PFSK-1 (cell line): Measurements from ENCODE around the gene KIAA0825.

Source experiments
- FOXP2 ChIP-seq: optimal IDR thresholded peaks from 2 replicates; pipeline ENCODE3; 2011; ENCODE audit warnings: borderline replicate concordance, control low read depth, inconsistent platforms; ENCODE audit not compliant: insufficient read depth; ENCODE audit errors: extremely low read length, extremely low read depth
- POLR2AphosphoS5 ChIP-seq: IDR thresholded peaks from 2 replicates; pipeline ENCODE4 v1.6.1; 2012; ENCODE audit warnings: low read depth, mild to moderate bottlenecking, control low read depth, low read length, moderate library complexity
- REST ChIP-seq, 2 experiments: IDR thresholded peaks; 2 replicates each; pipeline versions ENCODE4 v1.6.1 to v1.8.0; 2011 to 2012; ENCODE audit warnings: low read depth in 2 of 2, low read length in 2 of 2, control low read depth in 1 of 2, inconsistent platforms in 1 of 2, mild to moderate bottlenecking in 1 of 2, moderate library complexity in 1 of 2; ENCODE audit not compliant: insufficient read depth in 1 of 2
- SIN3A ChIP-seq: IDR thresholded peaks from 2 replicates; pipeline ENCODE4 v1.6.1; 2012; ENCODE audit warnings: mild to moderate bottlenecking, low read length, moderate library complexity, borderline replicate concordance; ENCODE audit not compliant: insufficient read depth
- TAF1 ChIP-seq: IDR thresholded peaks from 2 replicates; pipeline ENCODE4 v1.6.1; 2012; ENCODE audit warnings: low read length, control low read depth, borderline replicate concordance; ENCODE audit not compliant: insufficient read depth

The KIAA0825 gene

GRCh38 chr5:94420885-94421284 is 197.5 kb downstream of the KIAA0825 start:
- TF ChIP-seq REST (IDR thresholded peaks at IDR 0.05; ENCODE audit: insufficient read depth in 1 of 2, low read depth in 2 of 2, low read length in 2 of 2) (no peak), SIN3A (no peak), FOXP2 (no peak), POLR2AphosphoS5 (no peak), TAF1 (no peak)

DNA sequence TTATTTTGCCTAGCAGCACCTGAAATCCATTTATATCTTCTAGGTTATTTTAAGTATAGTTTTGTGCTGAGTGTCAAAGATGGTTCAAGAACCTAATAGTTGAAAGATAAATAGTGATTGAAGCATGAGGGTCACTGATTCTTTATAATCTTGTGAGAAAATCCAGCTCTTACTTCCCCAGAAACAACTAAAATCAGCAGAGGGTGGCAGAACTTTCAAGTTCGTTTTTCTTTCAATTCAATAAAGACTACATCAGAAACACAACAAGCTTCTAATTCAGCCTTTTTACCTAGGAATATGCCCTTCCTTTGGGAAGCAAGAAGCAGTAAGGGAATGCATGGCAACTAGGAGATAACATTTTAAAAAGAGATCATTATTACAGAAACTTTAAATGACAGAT is 202.6 kb downstream of the KIAA0825 start:
- TF ChIP-seq FOXP2 (no peak), POLR2AphosphoS5 (no peak), SIN3A (no peak), REST (IDR thresholded peaks at IDR 0.05; ENCODE audit: insufficient read depth in 1 of 2, low read depth in 2 of 2, low read length in 2 of 2) (no peak), TAF1 (no peak)

DNA sequence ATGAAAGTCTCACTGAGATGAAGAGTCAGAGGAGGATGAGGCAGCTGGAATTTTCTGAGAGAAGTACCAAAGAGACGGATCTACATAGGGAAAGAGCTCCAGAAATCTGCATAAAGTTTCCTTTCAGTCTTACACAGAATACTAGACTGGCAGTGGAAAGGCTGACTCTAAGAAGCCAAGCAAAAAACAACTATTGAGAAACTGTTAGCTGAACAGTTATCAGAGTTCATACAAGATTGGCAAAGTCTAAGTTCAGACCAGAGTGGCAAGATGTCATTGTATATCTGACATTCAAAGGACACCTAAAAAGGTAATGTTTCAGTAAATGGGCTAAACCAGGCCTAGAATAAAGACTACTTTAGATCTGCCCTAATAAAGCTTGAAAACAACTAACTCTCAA is 209.0 kb downstream of the KIAA0825 start:
- TF ChIP-seq SIN3A (no peak), REST (IDR thresholded peaks at IDR 0.05; ENCODE audit: insufficient read depth in 1 of 2, low read depth in 2 of 2, low read length in 2 of 2) (no peak), TAF1 (no peak), FOXP2 (no peak), POLR2AphosphoS5 (no peak)

DNA sequence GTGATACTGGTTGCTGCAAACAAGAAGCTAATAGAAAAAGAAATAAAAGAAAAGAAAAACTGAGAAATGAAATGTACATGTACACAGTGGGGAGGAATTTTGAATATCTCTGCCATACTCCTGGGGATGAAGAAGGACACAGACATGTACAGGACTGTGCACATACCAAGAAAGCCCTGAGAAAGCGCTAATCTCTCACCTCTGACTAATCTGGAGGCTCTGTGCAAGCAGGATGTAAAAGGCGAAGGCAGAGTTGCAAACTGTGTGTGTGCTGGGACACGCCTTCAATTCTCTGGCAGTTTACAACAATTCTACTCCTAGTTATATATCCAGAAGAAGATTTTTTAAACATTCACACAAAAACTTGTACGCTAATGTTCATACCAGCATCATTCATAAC is 211.4 kb downstream of the KIAA0825 start:
- TF ChIP-seq TAF1 (no peak), FOXP2 (no peak)

GRCh38 chr5:94403483-94403882 is 214.9 kb downstream of the KIAA0825 start:
- TF ChIP-seq REST (IDR thresholded peaks at IDR 0.05; ENCODE audit: insufficient read depth in 1 of 2, low read depth in 2 of 2, low read length in 2 of 2) (no peak), SIN3A (no peak), TAF1 (no peak), POLR2AphosphoS5 (no peak), FOXP2 (no peak)
